GM19395 (cell line): ENCODE measurements around the gene ZIC5.

ENCODE experiments used
- ATAC-seq: cut with Tn5 transposase; IDR thresholded peaks from one replicate; pipeline ENCODE4 v1.9.1; 2021; ENCODE audit warnings: mild to moderate bottlenecking, moderate library complexity; ENCODE audit not compliant: unreplicated experiment

ZIC5 gene

GRCh38 chr13:99971576-99972189 lies at the start of gene ZIC5:
Gene ZIC5 (minus strand): TSS chr13:99971767. CDS start chr13:99971603, 164 bp downstream.
- ATAC-seq, result no peak

GRCh38 chr13:100019780-100020356 lies 48.3 kb upstream of the ZIC5 start:
- no peak for ATAC-seq

GRCh38 chr13:100014621-100015020 lies 43.1 kb upstream of the ZIC5 start:
- ATAC-seq, result no peak

GRCh38 chr13:99998261-99998660 lies 26.7 kb upstream of the ZIC5 start:
- ATAC-seq, result no peak

- ATAC-seq, result no peak
These were observed 26.2 kb upstream of the ZIC5 start for GRCh38 chr13:99997702-99998214.

GRCh38 chr13:99996381-99996973 lies 24.9 kb upstream of the ZIC5 start:
- no peak for ATAC-seq

- ATAC-seq, result no peak
These were observed 24.2 kb upstream of the ZIC5 start for GRCh38 chr13:99995589-99996380.

- ATAC-seq, result no peak
These were observed 23.6 kb upstream of the ZIC5 start for GRCh38 chr13:99995104-99995588.

GRCh38 chr13:99994638-99995020 lies 23.1 kb upstream of the ZIC5 start:
- ATAC-seq, result no peak

- ATAC-seq, result no peak
These were observed 22.4 kb upstream of the ZIC5 start for GRCh38 chr13:99993660-99994637.

GRCh38 chr13:99992949-99993351 lies 21.4 kb upstream of the ZIC5 start:
- no peak for ATAC-seq

- no peak for ATAC-seq
These were observed 20.5 kb upstream of the ZIC5 start for GRCh38 chr13:99991828-99992775.

GRCh38 chr13:99991013-99991827 lies 19.7 kb upstream of the ZIC5 start:
- no peak for ATAC-seq

- ATAC-seq, result no peak
These were observed 18.8 kb upstream of the ZIC5 start for GRCh38 chr13:99990126-99990977.

GRCh38 chr13:99989276-99990125 lies 17.9 kb upstream of the ZIC5 start:
- ATAC-seq, result no peak

- ATAC-seq, result no peak
These were observed 17.1 kb upstream of the ZIC5 start for GRCh38 chr13:99988529-99989275.
